HepG2 (cell line): ENCODE results near the gene SGF29. TPM values are rescaled to one million over a fixed set of nuclear protein-coding genes. Genes with fewer than 3 reads are reported as not detected.
A peak's percentile ranks its signal among the peaks of the same experiment; 100 is the strongest.

Experiments used
- ARNT2 ChIP-seq: sonication (generic); formaldehyde crosslinking; IDR thresholded peaks from 2 replicates; pipeline ENCODE4 v1.8.0; 2022; ENCODE audit warnings: mild to moderate bottlenecking, low read depth, missing genetic modification reagents, moderate library complexity
- CC2D1A ChIP-seq: sonication (generic); formaldehyde crosslinking; IDR thresholded peaks from 2 replicates; pipeline ENCODE4 v1.8.1; 2023; ENCODE audit warnings: mild to moderate bottlenecking, missing genetic modification reagents
- CTCF ChIP-seq: sonication (generic); formaldehyde crosslinking; IDR thresholded peaks from 2 replicates; pipeline ENCODE4 v1.5.0; 2020; ENCODE audit warnings: mild to moderate bottlenecking, missing genetic modification reagents, moderate library complexity
- DNMT3B ChIP-seq: conservative IDR thresholded peaks from 2 replicates; pipeline ENCODE4 v1.6.1; 2016; ENCODE audit warnings: missing biosample characterization, control low read depth
- DR1 ChIP-seq: sonication (generic); formaldehyde crosslinking; IDR thresholded peaks from 2 replicates; pipeline ENCODE4 v1.8.0; 2021; ENCODE audit warnings: mild to moderate bottlenecking, missing genetic modification reagents, inconsistent platforms
- DRAP1 ChIP-seq: IDR thresholded peaks from 2 replicates; pipeline ENCODE4 v1.6.1; 2016; ENCODE audit warnings: missing genetic modification reagents, missing compliant biosample characterization
- FOXP1 ChIP-seq, 2 experiments: fragments of 450-650 bp in 1 of 2; IDR thresholded peaks; 2 replicates each; pipeline ENCODE4 v1.6.1; 2017 to 2018; ENCODE audit warnings: antibody characterized with exemption in 1 of 2
- HNF4A ChIP-seq: sonication (generic); formaldehyde crosslinking; IDR thresholded peaks from 2 replicates; pipeline ENCODE4 v1.4.0; 2020; ENCODE audit warnings: missing genetic modification reagents
- HNF4G ChIP-seq, 2 experiments: sonication (generic) in 1 of 2; formaldehyde crosslinking in 1 of 2; IDR thresholded peaks; 2 replicates each; pipeline versions ENCODE4 v1.4.0 to v1.6.1; 2011 to 2020; ENCODE audit warnings: borderline replicate concordance in 2 of 2, low read depth in 2 of 2, mild to moderate bottlenecking in 2 of 2, low read length in 1 of 2, missing genetic modification reagents in 1 of 2, moderate library complexity in 1 of 2
- KLF12 ChIP-seq: sonication (generic); formaldehyde crosslinking; IDR thresholded peaks from 2 replicates; pipeline ENCODE4 v1.4.0; 2020; ENCODE audit warnings: missing genetic modification reagents, borderline replicate concordance
- PATZ1 ChIP-seq: sonication (generic); formaldehyde crosslinking; IDR thresholded peaks from 2 replicates; pipeline ENCODE4 v1.4.0; 2020; ENCODE audit warnings: missing genetic modification reagents
- POGZ ChIP-seq: sonication (generic); formaldehyde crosslinking; IDR thresholded peaks from 2 replicates; pipeline ENCODE4 v1.4.0; 2020; ENCODE audit warnings: mild to moderate bottlenecking, missing genetic modification reagents
- RARA ChIP-seq: IDR thresholded peaks from 2 replicates; pipeline ENCODE4 v1.6.1; 2016; ENCODE audit warnings: missing genetic modification reagents, missing compliant biosample characterization
- RXRA ChIP-seq: sonication (generic); formaldehyde crosslinking; IDR thresholded peaks from 2 replicates; pipeline ENCODE4 v1.5.1; 2020; ENCODE audit warnings: missing genetic modification reagents
- SMC3 ChIP-seq: IDR thresholded peaks from 2 replicates; pipeline ENCODE4 v1.6.1; 2011; ENCODE audit warnings: low read length, improper control_type of control experiment
- SP5 ChIP-seq: IDR thresholded peaks from 2 replicates; pipeline ENCODE4 v1.6.1; 2016; ENCODE audit warnings: low read depth, borderline replicate concordance
- TGIF2 ChIP-seq: IDR thresholded peaks from 2 replicates; pipeline ENCODE4 v1.6.1; 2016; ENCODE audit warnings: control low read depth, missing compliant biosample characterization
- ZKSCAN5 ChIP-seq: sonication (generic); formaldehyde crosslinking; IDR thresholded peaks from 2 replicates; pipeline ENCODE4 v1.5.1; 2020; ENCODE audit warnings: mild to moderate bottlenecking, missing genetic modification reagents
- ZNF138 ChIP-seq: sonication (generic); formaldehyde crosslinking; IDR thresholded peaks from 2 replicates; pipeline ENCODE4 v1.5.0; 2020; ENCODE audit warnings: mild to moderate bottlenecking, low read depth, missing genetic modification reagents
- ZNF263 ChIP-seq: sonication (generic); formaldehyde crosslinking; IDR thresholded peaks from 2 replicates; pipeline ENCODE4 v1.4.0; 2020; ENCODE audit warnings: missing genetic modification reagents
- ZNF3 ChIP-seq: IDR thresholded peaks from 2 replicates; pipeline ENCODE4 v1.7.0; 2017; ENCODE audit warnings: inconsistent platforms
- ZNF317 ChIP-seq: sonication (generic); formaldehyde crosslinking; IDR thresholded peaks from 2 replicates; pipeline ENCODE4 v1.5.0; 2020; ENCODE audit warnings: mild to moderate bottlenecking, missing genetic modification reagents
- ZNF572 ChIP-seq: sonication (generic); formaldehyde crosslinking; IDR thresholded peaks from 2 replicates; pipeline ENCODE4 v1.5.1; 2020; ENCODE audit warnings: mild to moderate bottlenecking, missing genetic modification reagents
- ZNF597 ChIP-seq: sonication (generic); formaldehyde crosslinking; IDR thresholded peaks from 2 replicates; pipeline ENCODE4 v1.5.0; 2020; ENCODE audit warnings: missing genetic modification reagents
- ZNF781 ChIP-seq: sonication (generic); formaldehyde crosslinking; IDR thresholded peaks from 2 replicates; pipeline ENCODE4 v1.5.1; 2020; ENCODE audit warnings: borderline replicate concordance, mild to moderate bottlenecking, missing genetic modification reagents; ENCODE audit errors: not compliant biosample characterization
- ZSCAN9 ChIP-seq: IDR thresholded peaks from 2 replicates; pipeline ENCODE4 v1.6.1; 2016; ENCODE audit warnings: borderline replicate concordance
- polyA plus RNA-seq, 8 experiments: library from polyadenylated mRNA; depleted of rRNA in 3 of 8; stranded (reverse) in 7 of 8; unstranded in 1 of 8; fragments of >200 nt; fragmentation: Illumina TruSeq in 4 of 8; extraction: Trizol in 4 of 8; gene quantifications; 2 replicates each; pipeline versions ENCODE4 v1.2.1 to v1.2.3, GENCODE V29; 2011 to 2016; ENCODE audit warnings: low read depth in 4 of 8, missing spikeins in 1 of 8, mixed read lengths in 1 of 8; ENCODE audit not compliant: insufficient read depth in 1 of 8
- total RNA-seq, 5 experiments: library from RNA; depleted of rRNA; stranded (reverse); fragments of >200 nt; fragmentation: Illumina TruSeq; extraction: Trizol; gene quantifications; 2 replicates each; pipeline ENCODE4 v1.2.3, GENCODE V29; 2016; ENCODE audit warnings: low read depth in 1 of 5

Gene SGF29
- total and polyA plus RNA-seq, 2 of the 13 experiments (the other 11 are each of a cell fraction or from before 2014, with no cell fraction given): 5.0 to 29.4 TPM

GRCh38 chr16:28597692-28598261 is 44.1 kb downstream of the SGF29 start (continued):
- TF ChIP-seq RARA (CRISPR knock-in tag): 0 out of 2 replicates have a peak, but pooled peaks have one; percentile 45
- TF ChIP-seq DR1 (CRISPR knock-in tag): peak; percentile 17; the same call in 1 of the 2 replicates
- no peak for TF ChIP-seq KLF12
- no peak for TF ChIP-seq ZNF572
- TF ChIP-seq RXRA (CRISPR knock-in tag): no peak; the same call in 1 of the 2 replicates
- peak; percentile 81 for TF ChIP-seq SP5 (CRISPR knock-in tag)
- 0 out of 2 replicates have a peak, but pooled peaks have one; percentile 18 for TF ChIP-seq POGZ (CRISPR knock-in tag)
- 0 out of 2 replicates have a peak, but pooled peaks have one; percentile 40 for TF ChIP-seq TGIF2
- no peak for TF ChIP-seq FOXP1 (IDR thresholded peaks at IDR 0.05)
- TF ChIP-seq FOXP1 (CRISPR knock-in tag; IDR thresholded peaks at IDR 0.05): peak; percentile 58
- TF ChIP-seq ZNF317 (CRISPR knock-in tag): 0 out of 2 replicates have a peak, but pooled peaks have one; percentile 36
- TF ChIP-seq ZKSCAN5 (CRISPR knock-in tag): no peak
- peak; percentile 77 for TF ChIP-seq CTCF (CRISPR knock-in tag)
- TF ChIP-seq ZNF781 (CRISPR knock-in tag): peak; percentile 80
- TF ChIP-seq ZNF138 (CRISPR knock-in tag): no peak
- TF ChIP-seq DRAP1: peak; percentile 36; the same call in 1 of the 2 replicates
- TF ChIP-seq CC2D1A (CRISPR knock-in tag): 0 out of 2 replicates have a peak, but pooled peaks have one; percentile 55
- TF ChIP-seq HNF4A (CRISPR knock-in tag): peak; percentile 61
- TF ChIP-seq ZSCAN9 (CRISPR knock-in tag): no peak
- 0 out of 2 replicates have a peak, but pooled peaks have one; percentile 61 for TF ChIP-seq ARNT2 (CRISPR knock-in tag)
- peak; percentile 76; the same call in 1 of the 2 replicates for TF ChIP-seq DNMT3B (CRISPR knock-in tag)
- TF ChIP-seq PATZ1 (CRISPR knock-in tag): peak; percentile 14; the same call in 1 of the 2 replicates
- no peak for TF ChIP-seq ZNF3 (CRISPR knock-in tag)
- TF ChIP-seq ZNF597 (CRISPR knock-in tag): no peak
- TF ChIP-seq HNF4G (IDR thresholded peaks at IDR 0.05; ENCODE audit: borderline replicate concordance, low read depth, low read length): peak; percentile 62; the same call in 1 of the 2 replicates
- no peak for TF ChIP-seq HNF4G (CRISPR knock-in tag; IDR thresholded peaks at IDR 0.05; ENCODE audit: borderline replicate concordance, low read depth)
- TF ChIP-seq ZNF263: peak; percentile 28; the same call in 1 of the 2 replicates
- TF ChIP-seq SMC3: peak; percentile 44; the same call in 1 of the 2 replicates
